Smooth muscle cell (in vitro differentiated cells): Measurements from ENCODE around the gene ALDH1A2. TPM values are rescaled to one million over a fixed set of nuclear protein-coding genes. Genes with fewer than 3 reads are reported as not detected.
A peak's percentile ranks its signal among the peaks of the same experiment; 100 is the strongest.
"Not testable (repeated sequence)": the region's sequence is repeated elsewhere in the genome, so short reads cannot be mapped to it uniquely, and the experiment has no call there.

Experiments used
- DNase-seq: peaks from one replicate; lab custom pipeline; 2025; ENCODE audit not compliant: unreplicated experiment; lab: John Stamatoyannopoulos, UW
- H2AFZ ChIP-seq: fragments of 200-600 bp; sonication (generic); 2 replicates; pipeline ENCODE4 v1.6.0; 2016; ENCODE audit warnings: antibody characterized with exemption, low read depth, mild to moderate bottlenecking
- H3F3A ChIP-seq: fragments of 200-600 bp; sonication (generic); 2 replicates; pipeline ENCODE4 v1.6.0; 2017; ENCODE audit warnings: antibody characterized with exemption, low read depth
- H3K27ac ChIP-seq: fragments of 200-600 bp; sonication (generic); 2 replicates; pipeline ENCODE4 v1.5.1; 2016; ENCODE audit warnings: low read depth, mild to moderate bottlenecking
- H3K27me3 ChIP-seq: fragments of 200-600 bp; sonication (generic); 2 replicates; pipeline ENCODE4 v1.6.1; 2016; ENCODE audit warnings: low read depth, mild to moderate bottlenecking
- H3K36me3 ChIP-seq: fragments of 200-600 bp; sonication (generic); 2 replicates; pipeline ENCODE4 v1.5.1; 2016; ENCODE audit warnings: low read depth
- H3K4me1 ChIP-seq: fragments of 200-600 bp; sonication (generic); 2 replicates; pipeline ENCODE4 v1.5.1; 2016; ENCODE audit warnings: low read depth
- H3K4me2 ChIP-seq: fragments of 200-600 bp; sonication (generic); 2 replicates; pipeline ENCODE4 v1.6.0; 2016; ENCODE audit warnings: mild to moderate bottlenecking
- H3K4me3 ChIP-seq: fragments of 200-600 bp; sonication (generic); 2 replicates; pipeline ENCODE4 v1.5.1; 2016; ENCODE audit warnings: mild to moderate bottlenecking
- H3K79me2 ChIP-seq: fragments of 200-600 bp; sonication (generic); 2 replicates; pipeline ENCODE4 v1.6.0; 2016; ENCODE audit warnings: low read depth, mild to moderate bottlenecking
- H3K9ac ChIP-seq: fragments of 200-600 bp; sonication (generic); 2 replicates; pipeline ENCODE4 v1.6.0; 2016; ENCODE audit warnings: low read depth
- H3K9me3 ChIP-seq: fragments of 200-600 bp; sonication (generic); replicated peaks from 2 replicates; pipeline ENCODE4 v1.5.1; 2016; ENCODE audit warnings: low read depth
- H4K20me1 ChIP-seq: fragments of 200-600 bp; sonication (generic); 2 replicates; pipeline ENCODE4 v1.6.0; 2016; ENCODE audit warnings: low read depth
- CTCF ChIP-seq: fragments of 200-600 bp; sonication (generic); IDR thresholded peaks from 2 replicates; pipeline ENCODE4 v1.5.1; 2017; ENCODE audit warnings: borderline replicate concordance, mild to moderate bottlenecking, antibody characterized with exemption; ENCODE audit not compliant: insufficient read depth, poor library complexity, severe bottlenecking
- WGBS: methylation state at CpG from one replicate; pipeline ENCODE4 v1.1.7; 2016; ENCODE audit warnings: low lambda C conversion rate; 5-methylcytosine and 5-hydroxymethylcytosine counted together
- polyA plus RNA-seq: library from polyadenylated mRNA; unstranded; fragments of >200 nt; fragmentation: Nextera tagmentation; extraction: Ambion mirVana; gene quantifications from 2 replicates; pipeline ENCODE4 v1.2.1, GENCODE V29; 2016
- total RNA-seq: library from RNA; depleted of rRNA; stranded (reverse); fragments of >200 nt; gene quantifications from 2 replicates; pipeline ENCODE4 v1.2.3, GENCODE V29; 2014

Gene ALDH1A2
- total and polyA plus RNA-seq, 2 experiments from 2014 or later: 0.49 to 2.9 TPM

DNA sequence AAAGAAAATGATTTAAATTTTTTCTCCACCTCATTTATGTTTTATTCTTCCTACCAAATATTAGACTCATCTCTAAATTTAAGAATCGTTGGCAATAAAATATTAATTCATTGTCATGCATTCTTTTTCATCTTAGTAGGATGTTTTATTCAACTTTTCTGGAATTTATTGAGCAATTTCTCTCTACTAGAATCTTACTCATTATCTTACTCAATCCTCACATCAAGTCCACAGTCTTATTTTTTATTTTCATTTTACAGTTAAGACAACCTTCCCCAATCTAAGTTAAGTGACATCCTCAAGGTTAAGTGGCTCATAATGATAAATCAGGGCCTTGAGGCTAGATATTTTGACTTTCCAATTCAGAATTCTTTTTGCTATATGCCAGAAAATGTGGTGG is 15.9 kb upstream of the ALDH1A2 start:
- Histone ChIP-seq H3K4me3 (no peak overlapping the region), H3K79me2 (no peaks in the 10 kb centered on the region), H3K36me3 (no peaks in the 10 kb centered on the region), H4K20me1 (no peaks in the 10 kb centered on the region), H3K27ac (peak overlapping the region; percentile 89), H3K27me3 (no peaks in the 10 kb centered on the region), H3K4me1 (no peaks in the 10 kb centered on the region), H3F3A (no peaks in the 10 kb centered on the region), H3K9me3 (no peaks in the 10 kb centered on the region), H3K9ac (peak overlapping the region; percentile 41), H3K4me2 (no peak overlapping the region), H2AFZ (no peak overlapping the region)
- no peak for TF ChIP-seq CTCF
- no peak for DNase-seq
- WGBS: 80% methylated on average over 1 of the region's 1 CpG

- H3K27ac ChIP-seq: peak overlapping the region; percentile 89
- H2AFZ ChIP-seq, H3K79me2 ChIP-seq, H3K36me3 ChIP-seq, H3F3A ChIP-seq, H3K27me3 ChIP-seq, H3K4me1 ChIP-seq, H3K9me3 ChIP-seq, H3K4me2 ChIP-seq, DNase-seq, H4K20me1 ChIP-seq, H3K4me3 ChIP-seq: not testable (repeated sequence)
- 80% methylated on average over 5 of the region's 5 CpGs for WGBS
- H3K9ac ChIP-seq: peak overlapping the region; percentile 68
Measured at GRCh38 chr15:58080959-58081358, 15.4 kb upstream of the ALDH1A2 start.

- no peaks in the 10 kb centered on the region for H3K9me3 ChIP-seq
- H3K79me2 ChIP-seq: no peaks in the 10 kb centered on the region
- no peak overlapping the region for H2AFZ ChIP-seq
- no peaks in the 10 kb centered on the region for H3K4me1 ChIP-seq
- H4K20me1 ChIP-seq: no peaks in the 10 kb centered on the region
- H3K27me3 ChIP-seq: no peaks in the 10 kb centered on the region
- no peak overlapping the region for H3K4me3 ChIP-seq
- H3K9ac ChIP-seq: peak overlapping the region; percentile 68
- no peak for TF ChIP-seq CTCF
- no peaks in the 10 kb centered on the region for H3K36me3 ChIP-seq
- 84% methylated on average over 8 of the region's 8 CpGs for WGBS
- no peak for DNase-seq
- H3F3A ChIP-seq: no peaks in the 10 kb centered on the region
- H3K4me2 ChIP-seq: no peak overlapping the region
- H3K27ac ChIP-seq: peak overlapping the region; percentile 89
Measured at GRCh38 chr15:58080398-58080797, 14.9 kb upstream of the ALDH1A2 start.

DNA sequence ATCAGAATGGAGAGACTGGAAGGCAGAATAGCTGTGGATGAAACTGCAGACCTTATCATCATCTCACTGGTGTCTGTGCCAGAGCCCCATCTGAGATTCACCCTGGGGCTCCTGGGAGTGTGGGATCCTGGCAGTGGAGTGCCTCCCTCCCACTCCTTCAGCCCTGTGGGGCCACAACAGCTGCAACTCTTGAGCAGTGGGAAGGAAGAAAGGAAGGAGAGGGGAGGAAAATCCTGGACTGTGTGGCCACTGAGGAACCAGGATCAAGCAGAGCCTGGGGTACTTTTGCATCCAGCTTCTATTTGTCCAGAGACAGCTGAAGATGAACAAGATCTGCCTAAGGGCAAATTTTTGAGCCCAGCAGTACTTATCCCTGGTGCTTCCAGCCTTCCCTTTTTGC is 13.1 kb upstream of the ALDH1A2 start:
- Histone ChIP-seq H3K9me3 (no peaks in the 10 kb centered on the region), H3K4me3 (no peak overlapping the region), H3K4me2 (no peak overlapping the region), H3F3A (no peaks in the 10 kb centered on the region), H3K27ac (no peak overlapping the region), H2AFZ (no peak overlapping the region), H4K20me1 (no peaks in the 10 kb centered on the region), H3K36me3 (no peaks in the 10 kb centered on the region), H3K9ac (no peak overlapping the region), H3K79me2 (no peaks in the 10 kb centered on the region), H3K27me3 (peaks cover 6% of the 10 kb centered on the region), H3K4me1 (no peaks in the 10 kb centered on the region)
- DNase-seq: no peak
- TF ChIP-seq CTCF: no peak
